LNCaP clone FGC (cell line): ENCODE measurements around the gene PTPN11.
"Not testable (repeated sequence)": the region's sequence is repeated elsewhere in the genome, so short reads cannot be mapped to it uniquely, and the experiment has no call there.

Experiments
- DNase-seq: peaks from one replicate; pipeline ENCODE4 v3.0.0-alpha.2; 2011; ENCODE audit warnings: low read depth
- H3K4me3 ChIP-seq: 2 replicates; pipeline ENCODE4 v1.5.1; 2011; ENCODE audit warnings: mild to moderate bottlenecking, low read depth, low read length, control low read depth
- CTCF ChIP-seq: IDR thresholded peaks from 2 replicates; pipeline ENCODE4 v1.5.1; 2012; ENCODE audit warnings: mild to moderate bottlenecking; ENCODE audit not compliant: control insufficient read depth, insufficient read depth; ENCODE audit errors: extremely low read depth

PTPN11 gene

GRCh38 chr12:112439769-112440168, 21.0 kb downstream of the PTPN11 start:
- H3K4me3 ChIP-seq = no peak overlapping the region
- DNase-seq = no peak
- TF ChIP-seq CTCF = no peak

- not testable (repeated sequence) for DNase-seq, H3K4me3 ChIP-seq
Measured at GRCh38 chr12:112440653-112441052, 21.9 kb downstream of the PTPN11 start.

GRCh38 chr12:112443916-112444315, 25.2 kb downstream of the PTPN11 start:
- TF ChIP-seq CTCF = no peak

GRCh38 chr12:112446008-112446725, 27.4 kb downstream of the PTPN11 start:
- no peak overlapping the region for H3K4me3 ChIP-seq
- TF ChIP-seq CTCF = no peak
- DNase-seq = no peak

More at GRCh38 chr12:112443916-112444315, 25.2 kb downstream of the PTPN11 start:
- no peak for DNase-seq
- H3K4me3 ChIP-seq = no peak overlapping the region

- no peak for TF ChIP-seq CTCF
- no peak overlapping the region for H3K4me3 ChIP-seq
- DNase-seq = no peak
Measured at GRCh38 chr12:112447106-112447505, 28.4 kb downstream of the PTPN11 start.

GRCh38 chr12:112448165-112448564, 29.4 kb downstream of the PTPN11 start:
- H3K4me3 ChIP-seq, DNase-seq: not testable (repeated sequence)

- no peak overlapping the region for H3K4me3 ChIP-seq
- DNase-seq = no peak
- 0 out of 2 replicates have a peak, but pooled peaks have one; percentile 6 for TF ChIP-seq CTCF
Measured at GRCh38 chr12:112450725-112451124, 32.0 kb downstream of the PTPN11 start.

GRCh38 chr12:112456029-112456428, 37.3 kb downstream of the PTPN11 start:
- DNase-seq = no peak
- H3K4me3 ChIP-seq = no peak overlapping the region
- TF ChIP-seq CTCF = no peak

- not testable (repeated sequence) for H3K4me3 ChIP-seq, DNase-seq
Measured at GRCh38 chr12:112457142-112457541, 38.4 kb downstream of the PTPN11 start.
